GM18873 (cell line): Measurements from ENCODE around the gene SARDH.
"Not testable (repeated sequence)": the region's sequence is repeated elsewhere in the genome, so short reads cannot be mapped to it uniquely, and the experiment has no call there.

Experiments used
- ATAC-seq: cut with Tn5 transposase; IDR thresholded peaks from one replicate; pipeline ENCODE4 v1.9.1; 2021; ENCODE audit warnings: mild to moderate bottlenecking, moderate library complexity, moderate number of reproducible peaks; ENCODE audit not compliant: unreplicated experiment, low FRiP score

Gene SARDH

GRCh38 chr9:133775951-133776905 is 38.1 kb upstream of the SARDH start:
- ATAC-seq, result no peak

DNA sequence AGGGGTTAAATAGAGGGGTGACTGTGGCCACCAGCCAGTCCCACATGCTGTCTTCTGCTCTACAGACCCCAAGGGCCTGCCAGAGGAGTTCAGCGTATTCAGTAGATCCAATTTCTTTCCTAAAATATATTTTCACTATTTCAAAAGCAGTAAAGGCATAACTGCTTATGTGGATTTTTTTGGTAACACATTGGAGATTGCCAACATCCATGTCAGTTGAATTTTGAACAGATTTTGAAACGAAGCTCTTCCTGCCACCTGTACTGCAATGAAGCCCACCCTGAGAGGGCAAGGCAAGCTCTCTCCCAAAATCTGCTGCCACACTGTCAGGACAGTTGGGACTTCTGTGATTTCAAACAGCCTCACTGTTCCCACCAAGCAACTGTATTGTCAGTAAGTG is 37.1 kb upstream of the SARDH start:
- ATAC-seq, result no peak

DNA sequence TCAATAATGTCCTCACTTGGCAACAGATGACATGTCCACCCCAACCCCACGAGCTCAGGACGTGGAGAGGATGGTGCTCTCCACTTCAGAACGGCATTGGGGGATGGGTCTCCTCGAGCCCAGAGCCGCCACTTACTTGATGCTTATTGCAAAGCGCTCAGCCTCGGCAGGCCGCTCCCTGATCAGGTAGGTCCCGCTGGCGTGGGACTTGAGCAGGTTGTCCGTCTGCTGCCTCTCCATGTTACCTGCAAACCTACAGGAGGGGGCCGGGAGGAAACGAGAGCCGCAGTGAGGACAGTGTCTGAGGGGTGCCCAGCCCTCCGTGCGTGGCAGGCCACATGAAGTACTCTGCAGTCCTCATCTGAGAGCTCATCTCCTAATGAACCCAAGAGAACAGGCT is 36.6 kb upstream of the SARDH start:
- no peak for ATAC-seq

DNA sequence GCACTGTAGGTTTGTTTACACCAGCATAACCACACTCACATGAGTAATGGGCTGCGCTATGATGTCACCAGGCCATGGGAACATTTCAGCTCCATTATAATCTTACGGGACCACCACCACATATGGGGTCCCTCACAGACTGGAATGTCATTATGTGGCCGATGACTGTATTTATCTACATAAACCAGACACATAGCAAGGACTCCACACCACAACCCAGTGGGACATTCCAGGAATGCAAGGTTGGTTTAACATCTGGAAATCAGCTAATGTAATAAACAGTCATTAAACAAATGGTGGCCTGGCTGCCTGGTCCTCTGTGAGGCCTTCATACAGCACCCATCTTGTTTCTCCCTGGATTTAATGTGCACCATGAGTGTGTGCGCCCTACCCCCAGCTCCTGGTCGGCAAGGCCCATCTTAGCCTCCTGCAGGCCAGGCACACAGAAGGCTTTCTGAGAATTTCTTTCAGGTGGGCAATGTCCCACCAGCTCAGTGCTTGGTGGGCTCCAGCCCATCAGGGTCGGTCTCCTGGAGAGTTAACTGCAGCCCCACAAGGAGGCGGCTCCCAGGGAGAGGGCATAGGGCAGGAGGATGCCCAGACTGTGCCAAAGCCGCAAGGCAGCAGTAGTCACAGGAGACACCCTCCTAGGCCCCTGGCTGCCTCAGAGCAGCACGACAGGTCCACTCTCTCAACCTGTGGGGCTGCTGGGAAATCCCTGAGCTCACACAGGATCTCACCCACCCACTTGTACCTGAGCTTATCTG is 35.9 kb upstream of the SARDH start:
- ATAC-seq, result no peak

- ATAC-seq, result no peak
These were observed 34.4 kb upstream of the SARDH start for GRCh38 chr9:133772581-133772980.

DNA sequence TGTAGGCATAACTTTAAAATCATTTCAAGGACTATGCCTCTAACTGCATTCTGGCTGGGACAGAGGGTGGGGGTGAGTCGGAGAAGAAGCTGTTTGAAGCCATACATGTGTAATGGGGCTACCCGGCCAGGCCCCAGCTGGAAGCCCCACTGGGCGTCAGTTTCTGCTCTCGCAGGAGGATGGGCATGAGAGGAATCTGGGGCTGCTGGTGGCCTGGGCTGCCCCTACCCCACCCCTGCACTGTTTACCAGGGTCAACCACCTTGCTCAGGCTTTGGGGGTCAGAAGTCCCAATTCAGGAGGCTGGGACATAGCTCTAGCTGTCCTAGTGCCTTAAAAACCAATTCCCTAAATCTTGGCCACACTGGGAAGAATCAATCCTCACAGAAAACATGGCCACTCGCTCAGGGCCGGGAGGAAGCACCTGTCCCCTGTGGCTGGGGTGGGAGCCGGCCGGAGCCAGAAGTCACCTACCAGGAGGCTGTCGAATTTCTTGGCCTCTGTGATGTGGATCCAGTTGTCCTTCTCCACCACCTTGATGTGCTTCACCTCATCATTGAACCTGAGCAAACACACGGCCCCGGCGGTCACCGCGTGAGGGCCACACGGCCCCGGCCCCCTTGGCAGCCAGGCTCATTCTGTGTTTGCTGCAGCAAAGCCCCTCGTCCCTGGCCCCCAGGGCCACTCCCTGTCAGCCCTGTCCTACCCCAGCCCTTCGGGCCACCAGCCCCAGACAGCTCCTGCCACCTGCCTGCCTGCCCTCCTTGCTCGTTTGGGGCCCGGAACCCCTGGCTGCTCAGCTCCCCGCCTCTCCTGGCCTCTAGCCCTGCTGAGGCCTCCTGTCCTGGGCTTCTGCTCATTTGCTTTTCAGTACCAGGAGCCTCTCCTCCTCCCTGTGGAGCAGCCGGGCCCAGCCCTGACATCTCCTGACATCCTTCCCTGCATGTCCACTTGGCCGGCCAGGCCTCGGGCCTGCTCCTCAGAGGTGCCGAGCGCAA is 33.6 kb upstream of the SARDH start:
- ATAC-seq, result no peak

GRCh38 chr9:133770076-133770777 is 32.1 kb upstream of the SARDH start:
- no peak for ATAC-seq

- no peak for ATAC-seq
These were observed 31.4 kb upstream of the SARDH start for GRCh38 chr9:133769511-133770075.

GRCh38 chr9:133768859-133769510 is 30.8 kb upstream of the SARDH start:
- ATAC-seq, result no peak

DNA sequence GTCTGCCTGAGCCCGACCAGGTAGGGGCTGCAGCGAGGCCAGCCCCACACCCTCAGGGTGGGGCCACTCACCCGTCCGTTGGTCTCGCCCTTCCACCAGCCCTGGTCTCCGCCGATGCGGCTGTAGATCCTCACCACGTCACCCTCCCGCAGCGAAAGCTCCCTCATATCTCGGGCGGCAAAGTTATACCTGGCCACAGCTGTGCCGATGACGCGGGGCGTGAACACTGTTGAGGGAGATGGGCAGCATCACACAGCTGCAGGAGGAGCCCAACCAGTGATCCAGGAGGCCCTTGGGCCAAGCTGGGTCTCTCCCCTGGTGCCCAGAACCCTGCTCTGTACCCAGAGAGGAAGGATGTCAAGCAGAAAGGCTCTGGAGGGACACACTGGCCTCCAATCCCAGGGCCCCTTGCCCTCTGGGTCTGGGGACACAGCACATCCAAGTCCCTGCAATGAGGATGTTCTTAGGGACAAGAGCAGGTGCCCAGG is 30.3 kb upstream of the SARDH start:
- no peak for ATAC-seq

DNA sequence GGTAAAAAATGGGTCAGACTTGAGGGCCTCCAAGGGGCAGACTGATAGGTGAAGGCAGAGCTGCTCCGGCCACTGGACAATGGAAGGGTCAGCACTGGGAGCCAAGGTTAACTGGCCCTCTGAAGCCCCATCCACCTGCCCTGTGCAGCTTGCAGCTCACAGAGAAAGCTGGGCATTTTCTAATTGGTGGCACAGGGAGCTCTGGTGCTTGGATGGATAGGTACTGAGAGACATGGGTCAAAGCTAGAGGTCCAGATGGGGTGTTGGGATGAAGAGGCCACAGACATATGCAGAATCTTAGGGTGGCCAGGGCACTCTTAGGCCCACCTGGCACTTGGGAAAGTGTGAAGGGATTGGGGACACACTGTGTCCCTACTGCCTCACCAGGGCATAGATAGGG is 29.5 kb upstream of the SARDH start:
- ATAC-seq, result no peak

GRCh38 chr9:133767008-133767407 is 28.9 kb upstream of the SARDH start:
- ATAC-seq, result no peak

DNA sequence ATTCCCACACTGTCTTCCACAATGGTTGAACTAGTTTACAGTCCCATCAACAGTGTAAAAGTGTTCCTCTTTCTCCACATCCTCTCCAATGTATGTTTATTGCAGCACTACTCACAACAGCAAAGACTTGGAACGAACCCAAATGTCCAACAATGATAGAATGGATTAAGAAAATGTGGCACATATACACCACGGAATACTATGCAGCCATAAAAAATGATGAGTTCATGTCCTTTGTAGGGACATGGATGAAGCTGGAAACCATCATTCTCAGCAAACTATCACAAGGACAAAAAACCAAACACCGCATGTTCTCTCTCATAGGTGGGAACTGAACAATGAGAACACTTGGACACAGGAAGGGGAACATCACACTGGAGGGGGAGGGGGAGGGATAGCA is 28.1 kb upstream of the SARDH start:
- ATAC-seq, result not testable (repeated sequence)

- ATAC-seq, result no peak
These were observed 25.4 kb upstream of the SARDH start for GRCh38 chr9:133763272-133764183.

DNA sequence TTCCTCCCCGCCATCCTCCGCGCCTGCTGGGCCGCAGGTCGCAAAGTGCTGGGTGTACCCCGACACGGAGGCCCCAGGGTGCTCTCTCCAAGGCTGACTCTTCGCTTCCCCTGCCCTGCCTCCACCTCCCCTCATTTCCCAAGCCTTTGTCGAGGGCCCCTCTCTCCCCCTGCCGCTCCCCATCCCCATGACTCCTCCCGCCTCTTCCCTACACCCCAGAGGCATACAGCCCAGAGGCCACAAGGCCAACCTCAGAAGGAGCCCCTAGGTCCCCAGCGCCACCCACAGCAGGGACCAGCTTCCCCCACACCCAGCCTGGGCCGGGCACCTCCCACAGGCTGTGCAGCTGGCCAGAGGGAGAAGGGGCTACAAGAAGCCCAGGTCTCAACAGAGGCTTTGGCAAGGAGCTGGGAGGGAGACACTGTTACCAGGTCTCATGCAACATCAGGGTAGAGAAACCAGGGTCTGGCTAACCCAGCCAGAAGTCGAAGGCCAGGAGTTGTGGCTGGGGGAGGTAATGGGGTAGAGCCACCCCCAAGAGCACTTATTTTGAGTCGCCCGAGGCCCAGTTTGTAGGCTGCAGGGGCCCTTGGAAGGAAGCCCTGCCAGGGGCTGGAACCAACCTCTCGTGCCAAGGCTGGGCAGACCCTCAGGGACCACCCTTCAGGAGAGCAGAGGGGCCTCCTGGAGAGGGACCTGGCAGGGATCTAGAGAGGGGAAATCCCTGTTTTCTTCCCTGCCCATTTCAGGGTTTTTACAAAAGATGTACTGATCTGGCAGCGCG is 24.5 kb upstream of the SARDH start:
- no peak for ATAC-seq

DNA sequence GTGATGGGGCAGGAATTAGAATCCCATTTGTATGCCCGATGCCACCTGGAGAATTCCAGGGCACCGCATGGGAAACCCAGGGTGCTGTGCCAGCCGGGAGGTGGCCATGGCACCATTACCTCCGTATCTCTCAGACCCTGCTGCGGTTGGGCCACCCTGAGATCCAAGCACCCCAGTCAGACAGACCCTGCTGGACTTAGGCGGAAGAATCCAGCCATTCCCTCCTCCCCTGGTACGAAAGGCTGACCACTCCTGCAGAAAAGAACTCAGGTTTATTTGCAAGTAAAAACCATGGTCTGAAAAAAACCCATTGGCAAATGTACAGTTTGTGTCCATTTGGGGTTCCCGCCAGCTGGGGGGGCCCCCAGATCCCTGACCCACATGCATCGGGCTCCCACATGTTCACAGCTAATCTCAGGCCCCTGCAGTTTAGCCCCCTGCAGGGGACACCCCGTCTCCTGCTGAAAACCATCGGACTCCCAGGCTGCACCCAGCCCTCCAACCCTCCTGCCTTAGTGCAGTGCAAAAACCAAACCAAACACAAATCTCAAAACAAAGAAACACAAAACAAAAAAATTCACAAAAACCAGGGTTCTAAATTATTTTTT is 23.6 kb upstream of the SARDH start:
- no peak for ATAC-seq
